Stimulated activated CD4-positive, alpha-beta T cell treated with anti-CD3 and anti-CD28 coated beads, Interleukin-2, amount 100 ng/mL, for 24 hours (primary cell): Measurements from ENCODE around the gene PPP1R3E.
"Not testable (repeated sequence)": the region's sequence is repeated elsewhere in the genome, so short reads cannot be mapped to it uniquely, and the experiment has no call there.

Source experiments
- DNase-seq, 2 donors: peaks; one replicate each; pipeline ENCODE4 v3.0.0-alpha.2; 2020

The PPP1R3E gene

GRCh38 chr14:23297611-23298277, 4.9 kb downstream of the PPP1R3E start:
- no peak for DNase-seq

- DNase-seq = no peak
Observed at GRCh38 chr14:23297096-23297495, 5.6 kb downstream of the PPP1R3E start.

- no peak for DNase-seq
Observed at GRCh38 chr14:23296012-23296777, 6.5 kb downstream of the PPP1R3E start.

GRCh38 chr14:23294734-23295561, 7.7 kb downstream of the PPP1R3E start:
- DNase-seq = peak; percentile 54 to 58

- DNase-seq = no peak
Observed at GRCh38 chr14:23286902-23287479, 15.7 kb downstream of the PPP1R3E start.

- peak; percentile 99 for DNase-seq
Observed at GRCh38 chr14:23286020-23286901, 16.4 kb downstream of the PPP1R3E start, which contains the start of gene HOMEZ. TSS of gene HOMEZ (minus strand) at chr14:23286132. CDS start at chr14:23285952, 180 bp downstream.

- no peak for DNase-seq
Observed at GRCh38 chr14:23285530-23286019, 17.1 kb downstream of the PPP1R3E start.

- DNase-seq = peak in 1 of 2 donors; percentile 17
Observed at GRCh38 chr14:23284654-23285529, 17.8 kb downstream of the PPP1R3E start.

GRCh38 chr14:23281247-23281646, 21.4 kb downstream of the PPP1R3E start:
- DNase-seq = no peak

- DNase-seq = not testable (repeated sequence)
Observed at GRCh38 chr14:23277928-23278327, 24.7 kb downstream of the PPP1R3E start.

GRCh38 chr14:23277189-23277588, 25.5 kb downstream of the PPP1R3E start:
- no peak for DNase-seq

GRCh38 chr14:23275412-23275811, 27.2 kb downstream of the PPP1R3E start:
- DNase-seq = no peak

GRCh38 chr14:23269193-23269592, 33.5 kb downstream of the PPP1R3E start:
- no peak for DNase-seq

- not testable (repeated sequence) for DNase-seq
Observed at GRCh38 chr14:23260849-23261248, 41.8 kb downstream of the PPP1R3E start.

GRCh38 chr14:23259426-23259825, 43.2 kb downstream of the PPP1R3E start:
- no peak for DNase-seq

- DNase-seq = no peak
Observed at GRCh38 chr14:23258256-23258655, 44.4 kb downstream of the PPP1R3E start.

- DNase-seq = no peak
Observed at GRCh38 chr14:23252420-23253333, 50.0 kb downstream of the PPP1R3E start.

GRCh38 chr14:23252006-23252405, 50.7 kb downstream of the PPP1R3E start:
- no peak for DNase-seq

GRCh38 chr14:23249824-23250223, 52.8 kb downstream of the PPP1R3E start:
- DNase-seq = no peak

- no peak for DNase-seq
Observed at GRCh38 chr14:23248601-23249000, 54.1 kb downstream of the PPP1R3E start.
